WI38 (cell line): Measurements from ENCODE around the gene TOM1.

Source experiments
- H3K4me3 ChIP-seq: 2 replicates; pipeline ENCODE4 v1.5.1; 2011; ENCODE audit warnings: low read depth, mild to moderate bottlenecking, control low read depth, low read length
- CTCF ChIP-seq: IDR thresholded peaks from 2 replicates; pipeline ENCODE4 v1.5.1; 2012; ENCODE audit warnings: low read depth, mild to moderate bottlenecking, control low read depth, low read length

Gene TOM1

DNA sequence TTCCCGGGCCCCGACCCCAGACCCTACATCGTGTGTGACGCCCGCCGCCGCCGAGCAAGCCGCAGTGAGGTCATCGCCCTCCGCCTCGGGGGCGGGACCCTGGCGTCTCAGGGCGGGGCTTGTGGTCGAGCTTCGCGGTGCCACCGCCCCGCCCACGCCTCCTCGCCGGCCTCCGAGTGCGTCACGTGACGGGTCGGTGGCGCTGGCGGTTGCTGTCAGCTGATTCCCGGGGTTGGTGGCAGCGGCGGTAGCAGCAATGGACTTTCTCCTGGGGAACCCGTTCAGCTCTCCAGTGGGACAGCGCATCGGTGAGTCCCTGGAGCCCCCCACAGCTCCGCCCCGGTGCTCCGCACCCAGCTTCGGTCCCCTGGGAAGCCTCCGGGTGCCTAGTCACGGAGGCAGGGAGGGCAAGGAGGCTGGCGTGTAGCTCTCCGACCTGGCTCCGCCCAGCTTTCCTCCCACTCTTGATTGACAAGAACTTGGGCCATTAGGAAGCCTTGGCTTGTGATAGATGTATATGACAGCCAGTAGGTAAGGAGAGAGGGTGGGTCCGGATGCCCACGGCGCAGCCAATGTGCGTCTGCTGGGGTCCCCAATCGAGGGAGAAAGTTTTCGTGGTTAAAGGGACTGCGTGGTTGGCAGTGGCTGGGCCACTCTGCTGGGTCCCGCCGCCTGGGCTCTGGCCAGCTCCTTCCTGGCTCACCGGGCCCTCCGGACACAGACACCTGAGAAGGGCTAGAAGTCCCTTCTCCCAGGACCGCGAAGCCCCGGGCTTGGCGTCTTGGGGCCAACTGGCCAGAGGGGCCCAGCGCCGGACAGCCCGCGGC, at the start of gene TOM1:
TOM1 (plus strand) TSS at position 222 of the 827 bp plus-strand sequence; CDS start at position 257, 35 bp downstream.
- H3K4me3 ChIP-seq = peak within 1 kb of the TSS; percentile 71
- no peak for TF ChIP-seq CTCF

GRCh38 chr22:35250156-35250555, 49.5 kb upstream of the TOM1 start:
- TF ChIP-seq CTCF = no peak

DNA sequence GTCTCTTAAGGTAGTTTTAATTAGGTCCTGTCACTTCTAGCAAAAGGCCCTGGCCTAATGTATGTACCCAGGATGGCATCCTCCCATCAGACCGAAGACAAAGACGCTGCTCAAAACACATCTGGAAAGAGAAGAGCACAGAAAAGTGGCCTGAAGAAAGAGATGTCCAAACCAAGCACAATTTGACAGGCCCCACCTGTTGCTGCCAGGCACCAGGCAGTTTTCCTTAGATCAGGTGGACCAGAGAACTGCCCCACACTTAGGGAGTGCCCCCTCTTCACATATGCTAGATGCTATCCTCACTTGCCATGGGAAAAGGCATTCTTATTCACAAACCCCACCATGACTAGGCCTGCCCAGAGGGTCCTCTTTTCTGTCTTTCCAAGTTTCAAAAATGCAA, 45.7 kb upstream of the TOM1 start:
- no peak for TF ChIP-seq CTCF
- H3K4me3 ChIP-seq = no peak overlapping the region

More at GRCh38 chr22:35250156-35250555, 49.5 kb upstream of the TOM1 start:
- H3K4me3 ChIP-seq = no peak overlapping the region

DNA sequence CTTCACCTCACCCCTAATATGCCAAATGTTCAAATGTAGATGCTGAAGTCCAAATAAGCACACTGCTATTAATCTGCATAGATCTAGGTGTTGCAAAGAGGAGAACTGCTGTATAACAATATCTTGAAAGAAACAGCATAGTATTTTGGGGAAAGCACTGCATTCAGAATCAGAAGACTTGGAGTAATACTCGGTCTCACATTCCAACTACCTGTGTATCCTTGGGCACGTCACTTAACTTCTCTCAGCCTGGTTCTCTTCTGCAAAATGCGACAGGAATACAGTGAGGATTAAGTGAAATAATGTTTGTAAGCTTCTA, 42.7 kb upstream of the TOM1 start:
- TF ChIP-seq CTCF = no peak
- H3K4me3 ChIP-seq = peak overlapping the region; percentile 90

GRCh38 chr22:35257321-35258190, 42.1 kb upstream of the TOM1 start, which contains the start of gene HMGXB4:
Gene HMGXB4, plus strand, starts transcription at chr22:35257493. Its CDS starts 4,898 bp downstream, at chr22:35262391.
- no peak for TF ChIP-seq CTCF
- H3K4me3 ChIP-seq = peak within 1 kb of the TSS; percentile 90

GRCh38 chr22:35258191-35258988, 41.3 kb upstream of the TOM1 start:
- peak overlapping the region; percentile 90 for H3K4me3 ChIP-seq
- no peak for TF ChIP-seq CTCF
